ENCODE data around the gene KNG1.
A peak's percentile ranks its signal among the peaks of the same experiment; 100 is the strongest.

The KNG1 gene

GRCh38 chr3:186772701-186773417, 55.7 kb downstream of the KNG1 start:
- peak; percentile 62 to 69 for DNase-seq (ENCODE audit: extremely low read depth in 1 of 2, low read depth in 1 of 2)

GRCh38 chr3:186775999-186776398, 58.8 kb downstream of the KNG1 start:
- no peak for DNase-seq (ENCODE audit: extremely low read depth in 1 of 2, low read depth in 1 of 2)

- no peak for DNase-seq (ENCODE audit: extremely low read depth in 1 of 2, low read depth in 1 of 2)
Observed at GRCh38 chr3:186779204-186779603, 62.0 kb downstream of the KNG1 start.

GRCh38 chr3:186782542-186783057, 65.4 kb downstream of the KNG1 start:
- no peak for DNase-seq (ENCODE audit: extremely low read depth in 1 of 2, low read depth in 1 of 2)

- DNase-seq (ENCODE audit: extremely low read depth in 1 of 2, low read depth in 1 of 2), result peak; percentile 79 to 82
Observed at GRCh38 chr3:186783058-186783730, 66.0 kb downstream of the KNG1 start, which contains the start of gene EIF4A2. EIF4A2 (plus strand) TSS chr3:186783577; CDS start chr3:186783611, 34 bp downstream.

- peak; percentile 45 to 49 for DNase-seq (ENCODE audit: extremely low read depth in 1 of 2, low read depth in 1 of 2)
Observed at GRCh38 chr3:186783731-186784515, 66.8 kb downstream of the KNG1 start.

- no peak for DNase-seq (ENCODE audit: extremely low read depth in 1 of 2, low read depth in 1 of 2)
Observed at GRCh38 chr3:186784820-186785494, 67.8 kb downstream of the KNG1 start.

- DNase-seq (ENCODE audit: extremely low read depth in 1 of 2, low read depth in 1 of 2), result no peak
Observed at GRCh38 chr3:186785495-186786018, 68.4 kb downstream of the KNG1 start.

GRCh38 chr3:186786922-186787321, 69.8 kb downstream of the KNG1 start:
- DNase-seq (ENCODE audit: extremely low read depth in 1 of 2, low read depth in 1 of 2), result no peak

- DNase-seq (ENCODE audit: extremely low read depth in 1 of 2, low read depth in 1 of 2), result no peak
Observed at GRCh38 chr3:186787642-186788481, 70.7 kb downstream of the KNG1 start.

- DNase-seq (ENCODE audit: extremely low read depth in 1 of 2, low read depth in 1 of 2), result no peak
Observed at GRCh38 chr3:186788482-186789370, 71.6 kb downstream of the KNG1 start.

- no peak for DNase-seq (ENCODE audit: extremely low read depth in 1 of 2, low read depth in 1 of 2)
Observed at GRCh38 chr3:186789554-186790260, 72.5 kb downstream of the KNG1 start.

- DNase-seq (ENCODE audit: extremely low read depth in 1 of 2, low read depth in 1 of 2), result no peak
Observed at GRCh38 chr3:186790261-186790981, 73.3 kb downstream of the KNG1 start.
